ENCODE measurements around the gene PTPN6.

- no peak for TF ChIP-seq TAF1 (IDR thresholded peaks at IDR 0.05; ENCODE audit: low read depth, low read length)
- TF ChIP-seq EP300 (IDR thresholded peaks at IDR 0.05; ENCODE audit: borderline replicate concordance in 1 of 2, low read depth in 2 of 2, low read length in 2 of 2) = no peak
- TF ChIP-seq CTCF (IDR thresholded peaks at IDR 0.05; ENCODE audit: control extremely low read depth in 1 of 3, insufficient read depth in 1 of 3, low read depth in 1 of 3, low read length in 3 of 3) = no peak
- no peak for TF ChIP-seq ZNF274 (IDR thresholded peaks at IDR 0.05; ENCODE audit: borderline replicate concordance, extremely low read depth, low read length)
- no peak for TF ChIP-seq YY1 (IDR thresholded peaks at IDR 0.05; ENCODE audit: low read depth, low read length)
- no peak for TF ChIP-seq EZH2 (IDR thresholded peaks at IDR 0.05; ENCODE audit: low read depth, low read length, severe bottlenecking)
- no peak for TF ChIP-seq HDAC2 (IDR thresholded peaks at IDR 0.05; ENCODE audit: borderline replicate concordance in 1 of 2, low read depth in 2 of 2, low read length in 2 of 2)
- TF ChIP-seq GTF2F1 (IDR thresholded peaks at IDR 0.05; ENCODE audit: borderline replicate concordance, low read depth, low read length) = no peak
- no peak for TF ChIP-seq SIRT6 (IDR thresholded peaks at IDR 0.05; ENCODE audit: low read length)
Measured at GRCh38 chr12:6916426-6917200, 34.5 kb upstream of the PTPN6 start.
